CD4-positive, alpha-beta memory T cell (primary cell): ENCODE results near the gene DGKB. TPM values are rescaled to one million over a fixed set of nuclear protein-coding genes. Genes with fewer than 3 reads are reported as not detected.
A peak's percentile ranks its signal among the peaks of the same experiment; 100 is the strongest.

Source experiments
- CTCF ChIA-PET: fragments of 350-600 bp; sonication (Branson Sonifier 250); formaldehyde crosslinking; loops from one replicate; lab custom pipeline; 2021; ENCODE audit warnings: inconsistent platforms; ENCODE audit not compliant: partially characterized antibody; lab: Charles Lee
- POLR2A ChIA-PET: fragments of 350-600 bp; sonication (Branson Sonifier 250); formaldehyde crosslinking; loops from one replicate; lab custom pipeline; 2021; ENCODE audit not compliant: partially characterized antibody; lab: Charles Lee
- DNase-seq, 5 donors: peaks; one replicate each; pipeline versions ENCODE4 v3.0.0 to v3.0.0-alpha.2; 2020 to 2022; ENCODE audit warnings: mixed read lengths in 1 of 5
- H3K27ac ChIP-seq: one replicate; pipeline ENCODE4 v1.7.0; 2013; ENCODE audit warnings: low read depth, low read length
- H3K27me3 ChIP-seq: 2 replicates; pipeline ENCODE4 v1.7.0; 2013; ENCODE audit warnings: mild to moderate bottlenecking, low read length, moderate library complexity; ENCODE audit not compliant: insufficient read depth
- H3K36me3 ChIP-seq: 2 replicates; pipeline ENCODE4 v1.7.0; 2013; ENCODE audit warnings: mild to moderate bottlenecking, low read length, moderate library complexity; ENCODE audit not compliant: insufficient read depth
- H3K4me1 ChIP-seq: 2 replicates; pipeline ENCODE4 v1.7.0; 2013; ENCODE audit warnings: mild to moderate bottlenecking, low read length, moderate library complexity; ENCODE audit not compliant: insufficient read depth
- H3K4me3 ChIP-seq, 2 donors: one replicate each; pipeline ENCODE4 v1.7.0; 2013; ENCODE audit warnings: low read length in 2 of 2, mild to moderate bottlenecking in 1 of 2
- H3K9me3 ChIP-seq, 2 donors: one replicate each; pipeline ENCODE4 v1.7.0; 2013; ENCODE audit warnings: low read length in 2 of 2, control low read depth in 1 of 2; ENCODE audit not compliant: control insufficient read depth in 1 of 2
- H3K27ac Mint-ChIP-seq, 7 donors: one replicate each; pipeline ENCODE4 v1.8.0; 2020 to 2021; ENCODE audit warnings: mixed read lengths in 7 of 7, mild to moderate bottlenecking in 6 of 7, inconsistent platforms in 3 of 7, moderate library complexity in 3 of 7
- H3K27me3 Mint-ChIP-seq, 2 donors: one replicate each; pipeline ENCODE4 v1.8.0; 2020 to 2021; ENCODE audit warnings: mixed read lengths in 2 of 2
- H3K36me3 Mint-ChIP-seq, 2 donors: one replicate each; pipeline ENCODE4 v1.8.0; 2020 to 2021; ENCODE audit warnings: mixed read lengths in 2 of 2, inconsistent platforms in 1 of 2, mild to moderate bottlenecking in 1 of 2
- H3K4me1 Mint-ChIP-seq, 4 donors: one replicate each; pipeline ENCODE4 v1.8.0; 2020 to 2021; ENCODE audit warnings: mixed read lengths in 4 of 4, mild to moderate bottlenecking in 1 of 4
- H3K4me3 Mint-ChIP-seq, 8 donors: one replicate each; pipeline ENCODE4 v1.8.0; 2020 to 2021; ENCODE audit warnings: mixed read lengths in 8 of 8, mild to moderate bottlenecking in 7 of 8, moderate library complexity in 6 of 8, inconsistent platforms in 3 of 8
- H3K9me3 Mint-ChIP-seq, 8 donors: one replicate each; pipeline ENCODE4 v1.8.0; 2020 to 2021; ENCODE audit warnings: mixed read lengths in 8 of 8, mild to moderate bottlenecking in 5 of 8, inconsistent platforms in 3 of 8, moderate library complexity in 1 of 8
- intact Hi-C: fragments of 100-400 bp; cut with micrococcal nuclease; formaldehyde crosslinking; loops from one replicate; pipeline ENCODE4 v1.15.1; 2023
- polyA plus RNA-seq, 2 donors: library from polyadenylated mRNA; unstranded; fragments of 300-500 nt; fragmentation: Illumina TruSeq; gene quantifications; one replicate each; pipeline ENCODE4 v1.2.3, GENCODE V29; 2021
- total RNA-seq, 2 experiments: library from RNA; stranded (reverse); gene quantifications; one replicate each; pipeline ENCODE4 v1.2.3, GENCODE V29; 2021

The DGKB gene
- total and polyA plus RNA-seq, 4 experiments from 2014 or later: not detected

DNA sequence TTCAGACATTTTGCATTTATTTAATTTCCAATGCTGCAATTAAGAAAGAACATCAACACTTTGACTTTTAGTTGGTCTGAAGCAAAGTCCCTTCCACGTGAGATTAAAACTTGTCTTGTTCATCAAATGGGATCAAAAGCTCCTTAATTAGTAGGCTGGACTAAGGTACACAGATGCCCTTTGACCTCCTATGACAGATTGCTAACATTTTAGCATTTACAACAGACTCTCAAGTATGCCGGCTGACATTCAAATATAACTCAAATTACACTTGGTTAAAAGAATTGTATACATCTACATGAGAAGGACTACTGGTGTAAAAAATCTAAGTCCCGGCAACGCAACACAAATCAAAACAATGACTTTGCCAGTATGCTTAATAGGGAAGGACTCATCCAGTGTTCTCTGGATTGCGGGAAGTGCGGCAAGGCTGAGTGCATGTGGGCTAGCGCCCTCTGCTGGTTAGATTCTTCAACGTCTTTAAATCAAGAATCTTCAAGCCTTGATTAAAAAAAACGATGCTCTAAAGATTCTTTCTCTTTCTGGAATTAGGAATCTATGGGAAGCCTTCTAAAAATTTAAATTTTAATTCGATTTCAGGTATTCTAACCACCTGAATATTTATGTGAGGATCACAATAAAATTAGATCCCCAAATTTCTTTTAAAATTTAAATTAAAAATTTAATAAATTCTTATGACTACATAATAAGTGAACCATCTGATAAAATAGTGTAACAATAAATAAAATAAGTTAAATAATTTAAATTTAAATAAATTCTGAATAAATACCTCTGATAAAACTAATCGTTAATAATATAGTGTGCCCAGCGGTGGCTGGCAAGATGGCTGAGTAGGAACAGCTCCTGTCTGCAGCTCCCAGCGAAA is 444.7 kb downstream of the DGKB start:
- no peaks in the 10 kb centered on the region for H3K36me3 Mint-ChIP-seq
- ChIA-PET CTCF (interaction anchor here (0.9 to 1.6 kb wide), 11 partner anchors 15 to 1934 kb away, joined by 3 to 10 read pairs (median 3); partner anchors contain the start of gene ARL4A), POLR2A (no interaction called here)
- H3K27me3 ChIP-seq: no peaks in the 10 kb centered on the region
- H3K27ac Mint-ChIP-seq: no peak overlapping the region
- intact Hi-C loops: loop anchor here (1.0 to 2.0 kb wide), 4 partner anchors 933 to 1819 kb away; no protein-coding TSS in a partner anchor
- H3K4me3 Mint-ChIP-seq: no peak overlapping the region
- H3K27ac ChIP-seq: no peak overlapping the region
- H3K9me3 ChIP-seq: no peaks in the 10 kb centered on the region
- H3K4me1 ChIP-seq: no peaks in the 10 kb centered on the region
- no peaks in the 10 kb centered on the region for H3K36me3 ChIP-seq
- H3K4me1 Mint-ChIP-seq: peaks cover 0 to 4% (median 2%) of the 10 kb centered on the region in 4 donors
- H3K9me3 Mint-ChIP-seq: no peaks in the 10 kb centered on the region
- peaks cover 1 to 3% of the 10 kb centered on the region in 2 donors for H3K27me3 Mint-ChIP-seq
- DNase-seq: peak in 4 of 5 donors; percentile 37 to 47 (median 46)
- H3K4me3 ChIP-seq: no peak overlapping the region

- ChIA-PET CTCF (no interaction called here), POLR2A (no interaction called here)
- Histone ChIP-seq H3K36me3 (no peaks in the 10 kb centered on the region), H3K9me3 (no peaks in the 10 kb centered on the region), H3K4me3 (no peak overlapping the region), H3K27ac (no peak overlapping the region), H3K4me1 (peaks cover 8% of the 10 kb centered on the region), H3K27me3 (no peaks in the 10 kb centered on the region)
- Mint-ChIP-seq H3K36me3 (no peaks in the 10 kb centered on the region), H3K27ac (no peak overlapping the region), H3K4me3 (no peak overlapping the region), H3K4me1 (peaks cover 7 to 14% (median 12%) of the 10 kb centered on the region in 4 donors), H3K9me3 (no peaks in the 10 kb centered on the region), H3K27me3 (peaks cover 2% of the 10 kb centered on the region in 2 donors)
- no peak for DNase-seq
- intact Hi-C loops: no loop called here
These were observed 453.3 kb downstream of the DGKB start for GRCh38 chr7:14449291-14449690.

GRCh38 chr7:14446829-14447228 is 455.7 kb downstream of the DGKB start:
- Histone ChIP-seq H3K4me3 (no peak overlapping the region), H3K4me1 (peaks cover 8% of the 10 kb centered on the region), H3K36me3 (no peaks in the 10 kb centered on the region), H3K27ac (no peak overlapping the region), H3K9me3 (no peaks in the 10 kb centered on the region), H3K27me3 (no peaks in the 10 kb centered on the region)
- no peaks in the 10 kb centered on the region for H3K36me3 Mint-ChIP-seq
- H3K27ac Mint-ChIP-seq: no peak overlapping the region
- peaks cover 2% of the 10 kb centered on the region in 2 donors for H3K27me3 Mint-ChIP-seq
- CTCF ChIA-PET: interaction anchor here (1.5 kb wide), 1 partner anchor 15 kb away, joined by 3 read pairs; no protein-coding TSS in a partner anchor
- H3K4me3 Mint-ChIP-seq: peak overlapping the region in 5 of 8 donors; percentile 20 to 66 (median 30)
- DNase-seq: peak; percentile 2 to 42 (median 10)
- intact Hi-C loops: no loop called here
- peaks cover 7 to 14% (median 12%) of the 10 kb centered on the region in 4 donors for H3K4me1 Mint-ChIP-seq
- H3K9me3 Mint-ChIP-seq: no peaks in the 10 kb centered on the region
- POLR2A ChIA-PET: no interaction called here

DNA sequence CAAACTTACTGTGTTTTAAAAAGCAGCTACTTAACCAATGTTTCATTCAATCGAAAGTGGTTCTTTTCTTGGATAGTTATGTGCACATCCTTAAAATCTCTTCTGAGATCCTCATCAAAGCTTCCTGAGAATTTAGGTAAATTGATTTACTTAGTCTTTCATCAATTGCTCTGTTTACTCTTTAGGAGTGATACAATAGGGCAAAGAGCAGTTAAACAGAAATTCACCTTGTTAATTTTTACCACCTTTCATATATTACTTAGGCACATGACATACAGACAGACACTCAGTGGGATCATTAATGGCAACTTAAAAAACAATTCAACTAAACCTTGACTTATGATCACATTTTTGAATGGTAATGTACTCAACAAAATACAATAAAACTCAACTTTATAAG is 456.3 kb downstream of the DGKB start:
- ChIA-PET CTCF (interaction anchor here (1.5 kb wide), 1 partner anchor 16 kb away, joined by 3 read pairs; no protein-coding TSS in a partner anchor), POLR2A (no interaction called here)
- Mint-ChIP-seq H3K9me3 (no peaks in the 10 kb centered on the region), H3K36me3 (no peaks in the 10 kb centered on the region), H3K4me3 (no peak overlapping the region), H3K27me3 (peaks cover 2% of the 10 kb centered on the region in 2 donors), H3K27ac (no peak overlapping the region), H3K4me1 (peaks cover 7 to 14% (median 12%) of the 10 kb centered on the region in 4 donors)
- DNase-seq: no peak
- no peaks in the 10 kb centered on the region for H3K9me3 ChIP-seq
- no peak overlapping the region for H3K4me3 ChIP-seq
- intact Hi-C loops: no loop called here
- no peaks in the 10 kb centered on the region for H3K36me3 ChIP-seq
- peaks cover 8% of the 10 kb centered on the region for H3K4me1 ChIP-seq
- no peaks in the 10 kb centered on the region for H3K27me3 ChIP-seq
- no peak overlapping the region for H3K27ac ChIP-seq

GRCh38 chr7:14438366-14438765 is 464.2 kb downstream of the DGKB start:
- Histone ChIP-seq H3K4me1 (no peaks in the 10 kb centered on the region), H3K27me3 (no peaks in the 10 kb centered on the region), H3K27ac (no peak overlapping the region), H3K4me3 (no peak overlapping the region), H3K9me3 (no peaks in the 10 kb centered on the region), H3K36me3 (no peaks in the 10 kb centered on the region)
- Mint-ChIP-seq H3K4me3 (no peak overlapping the region), H3K4me1 (no peaks in the 10 kb centered on the region), H3K36me3 (no peaks in the 10 kb centered on the region), H3K27me3 (no peaks in the 10 kb centered on the region), H3K27ac (no peak overlapping the region), H3K9me3 (no peaks in the 10 kb centered on the region)
- intact Hi-C loops: no loop called here
- DNase-seq: no peak
- CTCF ChIA-PET: no interaction called here
- POLR2A ChIA-PET: no interaction called here

DNA sequence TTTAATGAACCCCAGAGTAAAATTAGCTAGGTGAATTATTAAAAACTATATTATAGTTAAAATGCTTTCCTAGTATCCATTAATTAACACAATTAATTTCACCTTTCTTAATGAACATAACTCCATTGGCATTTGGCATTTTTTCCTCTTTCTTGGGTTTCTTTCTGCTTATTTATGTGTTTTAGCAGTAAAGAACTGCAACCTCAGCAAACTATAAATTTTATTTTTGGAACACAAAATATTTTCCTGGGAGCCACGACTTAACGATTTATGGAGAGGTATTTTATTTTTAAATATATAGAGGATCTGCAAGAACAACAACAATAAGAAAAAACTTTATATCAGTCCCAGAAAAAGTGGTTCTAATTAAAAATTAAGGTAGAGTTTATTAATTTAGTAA is 465.7 kb downstream of the DGKB start:
- Mint-ChIP-seq H3K4me3 (no peak overlapping the region), H3K27ac (no peak overlapping the region), H3K4me1 (no peaks in the 10 kb centered on the region), H3K9me3 (no peaks in the 10 kb centered on the region), H3K27me3 (no peaks in the 10 kb centered on the region), H3K36me3 (no peaks in the 10 kb centered on the region)
- Histone ChIP-seq H3K27ac (no peak overlapping the region), H3K4me1 (no peaks in the 10 kb centered on the region), H3K4me3 (no peak overlapping the region), H3K36me3 (no peaks in the 10 kb centered on the region), H3K9me3 (no peaks in the 10 kb centered on the region), H3K27me3 (no peaks in the 10 kb centered on the region)
- DNase-seq: no peak
- CTCF ChIA-PET: no interaction called here
- POLR2A ChIA-PET: no interaction called here
- intact Hi-C loops: no loop called here

DNA sequence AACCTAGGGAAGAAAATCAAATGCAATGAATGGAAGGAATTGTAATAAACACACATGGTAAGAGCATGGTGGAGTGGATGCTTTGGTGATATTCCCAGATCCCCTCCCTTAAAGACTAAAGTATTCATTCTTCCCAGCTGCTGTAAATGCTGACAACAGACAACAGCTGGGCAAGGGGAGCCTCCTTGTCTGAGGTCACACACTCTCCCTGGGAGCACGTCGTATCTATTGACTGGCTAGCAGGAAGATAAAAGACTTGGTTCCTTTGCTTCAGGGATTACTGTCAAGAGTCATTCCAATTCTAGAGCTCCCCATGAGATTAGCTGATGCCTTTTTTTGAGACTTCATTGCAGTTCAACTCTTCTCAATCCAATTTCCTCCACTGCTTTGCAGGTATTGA is 469.6 kb downstream of the DGKB start:
- intact Hi-C loops: no loop called here
- H3K4me3 ChIP-seq: no peak overlapping the region
- no peak for DNase-seq
- no peak overlapping the region for H3K4me3 Mint-ChIP-seq
- H3K9me3 Mint-ChIP-seq: peaks cover 0 to 2% (median 0%) of the 10 kb centered on the region in 8 donors
- POLR2A ChIA-PET: no interaction called here
- no peaks in the 10 kb centered on the region for H3K36me3 ChIP-seq
- CTCF ChIA-PET: interaction anchor here (1.5 kb wide), 1 partner anchor 24 kb away, joined by 4 read pairs; no protein-coding TSS in a partner anchor
- no peaks in the 10 kb centered on the region for H3K9me3 ChIP-seq
- H3K36me3 Mint-ChIP-seq: no peaks in the 10 kb centered on the region
- no peak overlapping the region for H3K27ac ChIP-seq
- H3K27me3 Mint-ChIP-seq: peaks cover 0 to 2% of the 10 kb centered on the region in 2 donors
- no peaks in the 10 kb centered on the region for H3K4me1 ChIP-seq
- H3K27me3 ChIP-seq: no peaks in the 10 kb centered on the region
- H3K4me1 Mint-ChIP-seq: no peaks in the 10 kb centered on the region
- no peak overlapping the region for H3K27ac Mint-ChIP-seq
